HEK293 (cell line): ENCODE results near the gene CAGE1.

Source experiments
- CTCF ChIA-PET: fragments of 350-600 bp; formaldehyde crosslinking; extraction: SDS; loops from one replicate; lab custom pipeline; 2021; ENCODE audit warnings: antibody characterized with exemption; lab: Yijun Ruan, JAX
- POLR2A ChIA-PET: fragments of 300-600 bp; formaldehyde crosslinking; extraction: SDS; loops from one replicate; lab custom pipeline; 2020; ENCODE audit warnings: antibody characterized with exemption, inconsistent platforms; lab: Yijun Ruan, JAX
- H3K27ac ChIP-seq: fragments of 200-500 bp; sonication (Bioruptor generic); 2 replicates; pipeline ENCODE4 v1.5.1; 2014; ENCODE audit warnings: low read depth, low read length, control low read depth, inconsistent platforms; ENCODE audit errors: extremely low read depth
- H3K36me3 ChIP-seq, 2 experiments: fragments of 200-500 bp in 1 of 2; sonication (Bioruptor generic) in 1 of 2; 1 replicate in 1 of 2; 2 replicates in 1 of 2; pipeline ENCODE4 v1.5.1; 2014 to 2017; ENCODE audit warnings: inconsistent platforms in 2 of 2, low read length in 2 of 2; ENCODE audit not compliant: control insufficient read depth in 2 of 2, insufficient read depth in 1 of 2
- H3K4me1 ChIP-seq: fragments of 200-500 bp; sonication (Bioruptor generic); 2 replicates; pipeline ENCODE4 v1.5.1; 2014; ENCODE audit warnings: mild to moderate bottlenecking, low read length, inconsistent platforms; ENCODE audit not compliant: control insufficient read depth, insufficient read depth
- H3K4me3 ChIP-seq: 2 replicates; pipeline ENCODE4 v1.5.1; 2011; ENCODE audit warnings: low read depth, mild to moderate bottlenecking, control low read depth, low read length, moderate library complexity
- H3K9me3 ChIP-seq: fragments of 200-500 bp; sonication (Bioruptor generic); 2 replicates; pipeline ENCODE4 v1.5.1; 2014; ENCODE audit warnings: low read depth, low read length, inconsistent platforms; ENCODE audit not compliant: control insufficient read depth, insufficient read depth
- CTCF ChIP-seq: fragments of 450-650 bp; formaldehyde crosslinking; IDR thresholded peaks from 2 replicates; pipeline ENCODE4 v1.5.1; 2016; ENCODE audit warnings: missing biosample characterization, missing genetic modification characterization
- EGR2 ChIP-seq: fragments of 450-650 bp; formaldehyde crosslinking; IDR thresholded peaks from 2 replicates; pipeline ENCODE4 v1.5.1; 2016; ENCODE audit warnings: low read depth, missing biosample characterization, missing genetic modification characterization
- GLI2 ChIP-seq: fragments of 450-650 bp; formaldehyde crosslinking; IDR thresholded peaks from 2 replicates; pipeline ENCODE4; 2017; ENCODE audit warnings: missing biosample characterization, missing genetic modification characterization, low read depth, borderline replicate concordance
- KLF9 ChIP-seq: fragments of 450-650 bp; formaldehyde crosslinking; IDR thresholded peaks from 2 replicates; pipeline ENCODE4 v1.5.1; 2016; ENCODE audit warnings: missing biosample characterization, missing genetic modification characterization, low read depth
- OVOL3 ChIP-seq: fragments of 450-650 bp; formaldehyde crosslinking; IDR thresholded peaks from 2 replicates; pipeline ENCODE4 v1.5.1; 2016; ENCODE audit warnings: missing biosample characterization, missing genetic modification characterization
- SCRT2 ChIP-seq: fragments of 450-650 bp; formaldehyde crosslinking; IDR thresholded peaks from 2 replicates; pipeline ENCODE4 v1.5.1; 2016; ENCODE audit warnings: missing biosample characterization, missing genetic modification characterization
- WT1 ChIP-seq: fragments of 450-650 bp; formaldehyde crosslinking; IDR thresholded peaks from 2 replicates; pipeline ENCODE4 v1.5.1; 2016; ENCODE audit warnings: missing biosample characterization, missing genetic modification characterization
- ZEB2 ChIP-seq: fragments of 450-650 bp; formaldehyde crosslinking; IDR thresholded peaks from 2 replicates; pipeline ENCODE4 v1.5.1; 2016; ENCODE audit warnings: missing biosample characterization, missing genetic modification characterization
- ZFHX2 ChIP-seq: fragments of 450-650 bp; formaldehyde crosslinking; conservative IDR thresholded peaks from 2 replicates; pipeline ENCODE4 v1.5.1; 2016; ENCODE audit warnings: missing biosample characterization, missing genetic modification characterization
- ZFP3 ChIP-seq: fragments of 450-650 bp; formaldehyde crosslinking; IDR thresholded peaks from 2 replicates; pipeline ENCODE4 v1.5.1; 2016; ENCODE audit warnings: low read depth, missing biosample characterization, missing genetic modification characterization
- ZNF114 ChIP-seq: fragments of 450-650 bp; formaldehyde crosslinking; IDR thresholded peaks from 2 replicates; pipeline ENCODE4 v1.5.0; 2017; ENCODE audit warnings: missing biosample characterization, missing genetic modification characterization
- ZNF155 ChIP-seq: fragments of 450-650 bp; formaldehyde crosslinking; IDR thresholded peaks from 2 replicates; pipeline ENCODE4 v1.5.1; 2016; ENCODE audit warnings: missing biosample characterization, missing genetic modification characterization
- ZNF157 ChIP-seq: fragments of 450-650 bp; formaldehyde crosslinking; IDR thresholded peaks from 2 replicates; pipeline ENCODE4 v1.5.1; 2016; ENCODE audit warnings: missing biosample characterization, missing genetic modification characterization
- ZNF169 ChIP-seq: fragments of 450-650 bp; formaldehyde crosslinking; IDR thresholded peaks from 2 replicates; pipeline ENCODE4 v1.5.1; 2016; ENCODE audit warnings: missing biosample characterization, missing genetic modification characterization
- ZNF26 ChIP-seq: fragments of 450-650 bp; formaldehyde crosslinking; IDR thresholded peaks from 2 replicates; pipeline ENCODE4 v1.5.1; 2016; ENCODE audit warnings: missing biosample characterization, missing genetic modification characterization
- ZNF311 ChIP-seq: fragments of 450-650 bp; formaldehyde crosslinking; IDR thresholded peaks from 2 replicates; pipeline ENCODE4 v1.5.1; 2017; ENCODE audit warnings: missing biosample characterization, missing genetic modification characterization, borderline replicate concordance
- ZNF398 ChIP-seq: fragments of 450-650 bp; formaldehyde crosslinking; IDR thresholded peaks from 2 replicates; pipeline ENCODE4 v1.5.1; 2017; ENCODE audit warnings: missing biosample characterization, missing genetic modification characterization
- ZNF654 ChIP-seq: fragments of 450-650 bp; formaldehyde crosslinking; IDR thresholded peaks from 2 replicates; pipeline ENCODE4 v1.5.1; 2016; ENCODE audit warnings: low read depth, missing biosample characterization, missing genetic modification characterization
- ZNF76 ChIP-seq: fragments of 450-650 bp; formaldehyde crosslinking; IDR thresholded peaks from 2 replicates; pipeline ENCODE4; 2016; ENCODE audit warnings: low read depth, missing biosample characterization, missing genetic modification characterization, borderline replicate concordance
- ZSCAN23 ChIP-seq: fragments of 450-650 bp; formaldehyde crosslinking; IDR thresholded peaks from 2 replicates; pipeline ENCODE4 v1.5.1; 2016; ENCODE audit warnings: missing biosample characterization, missing genetic modification characterization
- ZXDB ChIP-seq: fragments of 450-650 bp; formaldehyde crosslinking; IDR thresholded peaks from 2 replicates; pipeline ENCODE4 v1.5.1; 2016; ENCODE audit warnings: missing biosample characterization, missing genetic modification characterization

The CAGE1 gene

GRCh38 chr6:7389162-7389450 lies 436 bp downstream of the CAGE1 start:
- TF ChIP-seq CTCF (tag by site-specific recombination) (no peak), ZNF157 (no peak), ZNF169 (tag by site-specific recombination) (no peak), ZFHX2 (tag by site-specific recombination) (peak; percentile 52), ZNF654 (no peak), EGR2 (0 out of 2 replicates have a peak, but pooled peaks have one; percentile 45), ZNF311 (tag by site-specific recombination) (no peak), ZNF398 (tag by site-specific recombination) (no peak), OVOL3 (tag by site-specific recombination) (no peak), ZNF26 (tag by site-specific recombination) (no peak), ZSCAN23 (tag by site-specific recombination) (no peak), GLI2 (no peak)
- Histone ChIP-seq H3K4me3 (peak overlapping the region; percentile 70), H3K27ac (peak overlapping the region; percentile 93), H3K36me3 (peaks cover 12 to 25% of the 10 kb centered on the region in 2 experiments), H3K9me3 (no peaks in the 10 kb centered on the region), H3K4me1 (peaks cover 7% of the 10 kb centered on the region)
- ChIA-PET CTCF (interaction anchor here (0.6 to 3.1 kb wide), 12 partner anchors 12 to 991 kb away, joined by 3 to 26 read pairs (median 4); no protein-coding TSS in a partner anchor), POLR2A (interaction anchor here (0.9 to 2.6 kb wide), 23 partner anchors 12 to 702 kb away, joined by 3 to 30 read pairs (median 5); partner anchors contain the start of genes BLOC1S5, DSP, SNRNP48 and SSR1)

GRCh38 chr6:7381092-7381491 lies 8.4 kb downstream of the CAGE1 start:
- no peaks in the 10 kb centered on the region for H3K9me3 ChIP-seq
- CTCF ChIA-PET: no interaction called here
- no peaks in the 10 kb centered on the region for H3K4me1 ChIP-seq
- TF ChIP-seq KLF9 (tag by site-specific recombination) (no peak), ZFP3 (tag by site-specific recombination) (no peak), ZXDB (tag by site-specific recombination) (no peak), ZNF114 (no peak), ZNF155 (tag by site-specific recombination) (no peak), ZNF26 (tag by site-specific recombination) (no peak), WT1 (tag by site-specific recombination) (no peak), ZNF76 (no peak), SCRT2 (tag by site-specific recombination) (no peak), ZEB2 (tag by site-specific recombination) (no peak)
- H3K36me3 ChIP-seq: no peaks in the 10 kb centered on the region
- POLR2A ChIA-PET: interaction anchor here (1.1 kb wide), 1 partner anchor 9 kb away, joined by 5 read pairs; the partner anchor contains the start of genes CAGE1 and RIOK1
- no peak overlapping the region for H3K4me3 ChIP-seq
- no peak overlapping the region for H3K27ac ChIP-seq
